HFFc6 (cell line): Measurements from ENCODE around the gene MAP3K7. TPM values are rescaled to one million over a fixed set of nuclear protein-coding genes. Genes with fewer than 3 reads are reported as not detected.

Experiments
- DNase-seq: peaks from one replicate; pipeline ENCODE4 v3.0.0-alpha.2; 2018
- H3K27ac Mint-ChIP-seq: 2 replicates; pipeline ENCODE4 v1.8.0; 2020; ENCODE audit warnings: mild to moderate bottlenecking, mixed read lengths
- H3K27me3 Mint-ChIP-seq: 2 replicates; pipeline ENCODE4 v1.8.0; 2021; ENCODE audit warnings: mild to moderate bottlenecking, moderate library complexity, mixed read lengths; ENCODE audit not compliant: insufficient read depth
- H3K36me3 Mint-ChIP-seq: 2 replicates; pipeline ENCODE4 v1.8.0; 2021; ENCODE audit warnings: low read depth, mixed read lengths
- H3K4me1 Mint-ChIP-seq: 2 replicates; pipeline ENCODE4 v1.8.0; 2020; ENCODE audit warnings: low read depth, mixed read lengths
- H3K4me3 Mint-ChIP-seq: 2 replicates; pipeline ENCODE4 v1.8.0; 2020; ENCODE audit warnings: mild to moderate bottlenecking, moderate library complexity, mixed read lengths
- H3K9me3 Mint-ChIP-seq: 2 replicates; pipeline ENCODE4 v1.8.0; 2020; ENCODE audit warnings: mild to moderate bottlenecking, mixed read lengths
- total RNA-seq, 6 experiments: library from RNA; stranded (reverse); fragmentation: NEBNext Ultra II Directional; extraction: Animal tissue kit (Norgen Biotek cat#: 25700); gene quantifications; 2 replicates in 1 of 6; 3 replicates in 5 of 6; pipeline ENCODE4 v1.2.3, GENCODE V29; 2021
- TF ChIP-seq, protein P1 (sequence below): fragments of 200-600 bp; sonication (generic); IDR thresholded peaks from 2 replicates; pipeline ENCODE4 v1.5.0; 2021; ENCODE audit warnings: antibody characterized with exemption, mild to moderate bottlenecking

MAP3K7 gene
- total RNA-seq, 6 experiments from 2014 or later = 27.9 to 35.4 (median 32.1) TPM

DNA sequence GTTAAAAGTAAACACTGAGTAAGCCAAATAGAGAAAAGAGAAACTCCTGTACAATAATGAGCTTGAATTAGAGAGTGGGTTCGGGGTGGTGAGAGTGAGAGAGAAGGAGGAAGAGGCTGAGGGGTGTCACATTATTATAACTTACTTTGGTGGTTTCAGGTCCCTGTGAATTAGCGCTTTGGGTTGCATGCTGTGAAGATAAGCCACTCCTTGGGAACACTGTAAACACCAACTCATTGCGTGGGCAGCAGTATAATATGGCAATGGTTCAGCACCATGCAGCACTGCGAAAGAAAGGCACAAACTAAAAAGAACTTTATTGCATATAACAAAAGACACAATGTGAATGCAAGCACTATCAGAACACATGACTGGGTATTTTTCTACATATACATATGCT, 26.9 kb downstream of the MAP3K7 start:
- no peak for DNase-seq
- H3K27ac Mint-ChIP-seq = no peak overlapping the region
- no peak overlapping the region for H3K4me3 Mint-ChIP-seq
- H3K9me3 Mint-ChIP-seq = no peaks in the 10 kb centered on the region
- H3K36me3 Mint-ChIP-seq = peaks cover 29% of the 10 kb centered on the region
- no peaks in the 10 kb centered on the region for H3K4me1 Mint-ChIP-seq
- no peaks in the 10 kb centered on the region for H3K27me3 Mint-ChIP-seq
- TF ChIP-seq, protein P1, sequence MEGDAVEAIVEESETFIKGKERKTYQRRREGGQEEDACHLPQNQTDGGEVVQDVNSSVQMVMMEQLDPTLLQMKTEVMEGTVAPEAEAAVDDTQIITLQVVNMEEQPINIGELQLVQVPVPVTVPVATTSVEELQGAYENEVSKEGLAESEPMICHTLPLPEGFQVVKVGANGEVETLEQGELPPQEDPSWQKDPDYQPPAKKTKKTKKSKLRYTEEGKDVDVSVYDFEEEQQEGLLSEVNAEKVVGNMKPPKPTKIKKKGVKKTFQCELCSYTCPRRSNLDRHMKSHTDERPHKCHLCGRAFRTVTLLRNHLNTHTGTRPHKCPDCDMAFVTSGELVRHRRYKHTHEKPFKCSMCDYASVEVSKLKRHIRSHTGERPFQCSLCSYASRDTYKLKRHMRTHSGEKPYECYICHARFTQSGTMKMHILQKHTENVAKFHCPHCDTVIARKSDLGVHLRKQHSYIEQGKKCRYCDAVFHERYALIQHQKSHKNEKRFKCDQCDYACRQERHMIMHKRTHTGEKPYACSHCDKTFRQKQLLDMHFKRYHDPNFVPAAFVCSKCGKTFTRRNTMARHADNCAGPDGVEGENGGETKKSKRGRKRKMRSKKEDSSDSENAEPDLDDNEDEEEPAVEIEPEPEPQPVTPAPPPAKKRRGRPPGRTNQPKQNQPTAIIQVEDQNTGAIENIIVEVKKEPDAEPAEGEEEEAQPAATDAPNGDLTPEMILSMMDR = no peak

DNA sequence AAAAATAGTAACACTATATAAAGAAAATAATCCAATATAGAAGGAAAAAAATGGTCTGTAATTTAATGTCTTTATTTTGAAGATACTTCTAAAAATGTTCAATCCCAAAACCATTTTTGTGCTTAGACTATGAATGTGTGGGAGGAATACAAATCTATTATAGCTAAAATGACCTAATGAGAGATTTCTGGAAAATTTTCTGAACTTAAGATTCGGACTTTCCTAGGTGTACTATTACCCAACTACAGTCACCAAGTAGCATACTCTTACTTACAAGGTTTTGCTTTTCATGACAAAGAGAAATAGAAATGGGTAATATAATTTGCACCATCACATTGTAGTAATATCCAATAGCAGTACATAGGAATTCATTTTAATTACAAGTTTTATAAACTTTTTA, 29.9 kb downstream of the MAP3K7 start:
- Mint-ChIP-seq H3K27ac (no peak overlapping the region), H3K9me3 (no peaks in the 10 kb centered on the region), H3K36me3 (peaks cover 14% of the 10 kb centered on the region), H3K4me3 (no peak overlapping the region), H3K27me3 (no peaks in the 10 kb centered on the region), H3K4me1 (no peaks in the 10 kb centered on the region)
- TF ChIP-seq, protein P1 = no peak
- no peak for DNase-seq

DNA sequence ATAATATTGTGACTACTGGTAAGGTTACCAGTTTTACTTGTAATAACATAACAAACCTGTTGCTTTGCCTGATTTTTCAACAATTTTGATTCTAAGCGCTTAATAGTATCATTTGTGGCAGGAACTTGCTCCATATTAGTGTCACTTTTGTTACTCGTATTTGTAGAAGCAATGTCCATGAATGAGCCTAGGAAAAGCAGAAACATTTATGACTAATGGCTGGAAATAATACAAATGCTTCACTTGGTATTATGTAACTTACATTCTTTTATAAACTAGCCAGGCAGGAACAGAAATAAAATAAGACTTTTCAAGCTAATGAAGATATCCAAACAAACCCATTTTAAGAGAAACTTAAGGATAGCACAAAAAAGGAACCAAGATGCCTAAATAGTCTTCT, 38.9 kb downstream of the MAP3K7 start:
- H3K27me3 Mint-ChIP-seq = no peaks in the 10 kb centered on the region
- no peak overlapping the region for H3K4me3 Mint-ChIP-seq
- H3K36me3 Mint-ChIP-seq = peaks cover 39% of the 10 kb centered on the region
- TF ChIP-seq, protein P1 = no peak
- H3K9me3 Mint-ChIP-seq = no peaks in the 10 kb centered on the region
- DNase-seq = no peak
- peaks cover 8% of the 10 kb centered on the region for H3K4me1 Mint-ChIP-seq
- peak overlapping the region; percentile 10; the same call in 1 of the 2 replicates for H3K27ac Mint-ChIP-seq

DNA sequence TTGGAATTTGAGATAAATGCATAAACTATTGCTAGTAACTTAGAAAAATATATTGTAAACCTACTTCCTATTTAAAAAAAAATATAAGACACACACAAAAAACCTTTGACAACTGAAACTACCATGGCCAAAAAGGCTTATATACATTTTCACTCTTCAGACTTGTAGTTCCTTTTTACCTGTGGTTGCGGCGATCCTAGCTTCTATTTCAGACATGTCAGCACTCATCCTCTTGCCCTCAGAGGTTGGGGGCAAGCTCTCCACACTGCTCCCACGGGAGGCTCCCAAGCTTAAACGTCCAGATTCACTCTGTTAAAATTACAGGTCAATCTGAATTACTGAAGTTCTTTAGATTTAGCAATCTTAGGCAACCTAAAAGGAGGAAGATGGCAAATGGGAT, 39.8 kb downstream of the MAP3K7 start:
- Mint-ChIP-seq H3K4me3 (no peak overlapping the region), H3K27me3 (no peaks in the 10 kb centered on the region), H3K36me3 (peaks cover 45% of the 10 kb centered on the region), H3K27ac (no peak overlapping the region), H3K9me3 (no peaks in the 10 kb centered on the region), H3K4me1 (peaks cover 8% of the 10 kb centered on the region)
- no peak for DNase-seq
- TF ChIP-seq, protein P1 = no peak

DNA sequence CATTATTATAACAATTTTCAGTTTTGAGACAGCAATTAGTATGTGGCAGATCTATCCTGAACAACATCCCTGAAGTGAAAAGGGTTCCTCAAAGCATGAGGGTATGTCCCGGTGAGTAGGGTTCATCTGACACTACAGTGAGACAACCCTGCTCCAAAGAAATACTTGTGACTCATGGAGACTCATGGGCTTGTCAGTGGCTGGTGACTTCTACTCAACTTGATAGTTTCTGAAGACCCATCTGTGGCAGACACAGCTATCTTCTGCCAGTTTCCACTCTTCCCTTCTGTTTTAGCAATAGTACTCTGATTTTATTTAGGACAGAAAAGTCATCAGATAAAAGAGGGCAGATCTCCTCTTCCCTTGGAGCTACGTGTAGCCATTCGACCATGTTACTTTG, 41.4 kb downstream of the MAP3K7 start:
- Mint-ChIP-seq H3K4me1 (peaks cover 8% of the 10 kb centered on the region), H3K9me3 (no peaks in the 10 kb centered on the region), H3K27ac (no peak overlapping the region), H3K27me3 (no peaks in the 10 kb centered on the region), H3K4me3 (no peak overlapping the region), H3K36me3 (peaks cover 45% of the 10 kb centered on the region)
- no peak for DNase-seq
- TF ChIP-seq, protein P1 = no peak

GRCh38 chr6:90544741-90545140, 42.1 kb downstream of the MAP3K7 start:
- Mint-ChIP-seq H3K9me3 (no peaks in the 10 kb centered on the region), H3K36me3 (peaks cover 45% of the 10 kb centered on the region)
- TF ChIP-seq, protein P1 = no peak

More at GRCh38 chr6:90544741-90545140, 42.1 kb downstream of the MAP3K7 start:
- H3K4me1 Mint-ChIP-seq = peaks cover 8% of the 10 kb centered on the region
- no peak overlapping the region for H3K4me3 Mint-ChIP-seq
- no peak overlapping the region for H3K27ac Mint-ChIP-seq
- DNase-seq = no peak
- H3K27me3 Mint-ChIP-seq = no peaks in the 10 kb centered on the region
